GM23338 (cell line): ENCODE data around the gene BCAR3. TPM values are rescaled to one million over a fixed set of nuclear protein-coding genes. Genes with fewer than 3 reads are reported as not detected.

Source experiments
- ATAC-seq: fragments of 200-7000 bp; cut with Tn5 transposase; 3 replicates; pipeline ENCODE4 v1.9.1; 2020
- DNase-seq: peaks from one replicate; pipeline ENCODE4 v3.0.0-alpha.2; 2015; ENCODE audit warnings: low spot score
- H2AFZ ChIP-seq: fragments of 200-600 bp; sonication (generic); 2 replicates; pipeline ENCODE4 v1.8.0; 2016; ENCODE audit warnings: antibody characterized with exemption, mild to moderate bottlenecking, moderate library complexity
- H3F3A ChIP-seq: fragments of 200-600 bp; sonication (generic); replicated peaks from 2 replicates; pipeline ENCODE4 v1.8.0; 2017; ENCODE audit warnings: antibody characterized with exemption, mixed run types, low read depth
- H3K27ac ChIP-seq: fragments of 200-600 bp; sonication (generic); 2 replicates; pipeline ENCODE4 v1.6.1; 2016; ENCODE audit warnings: low read depth
- H3K27me3 ChIP-seq: fragments of 200-600 bp; sonication (generic); 2 replicates; pipeline ENCODE4 v1.8.0; 2016; ENCODE audit warnings: mild to moderate bottlenecking, mixed run types, moderate library complexity; ENCODE audit not compliant: insufficient read depth
- H3K36me3 ChIP-seq: fragments of 200-600 bp; sonication (generic); 2 replicates; pipeline ENCODE4 v1.8.0; 2016; ENCODE audit warnings: mild to moderate bottlenecking; ENCODE audit not compliant: insufficient read depth
- H3K4me1 ChIP-seq: fragments of 200-600 bp; sonication (generic); 2 replicates; pipeline ENCODE4 v1.8.0; 2016; ENCODE audit warnings: mild to moderate bottlenecking, moderate library complexity; ENCODE audit not compliant: insufficient read depth
- H3K4me2 ChIP-seq: fragments of 200-600 bp; sonication (generic); 2 replicates; pipeline ENCODE4 v1.7.1; 2017; ENCODE audit warnings: mixed run types
- H3K4me3 ChIP-seq: fragments of 200-600 bp; sonication (generic); 2 replicates; pipeline ENCODE4 v1.6.1; 2016; ENCODE audit warnings: mixed run types
- H3K79me2 ChIP-seq: fragments of 200-600 bp; sonication (generic); replicated peaks from 2 replicates; pipeline ENCODE4 v1.8.0; 2017; ENCODE audit warnings: mild to moderate bottlenecking; ENCODE audit not compliant: insufficient read depth
- H3K9me2 ChIP-seq: fragments of 200-600 bp; sonication (generic); 2 replicates; pipeline ENCODE4 v1.8.0; 2017; ENCODE audit not compliant: insufficient read depth
- H4K20me1 ChIP-seq: fragments of 200-600 bp; sonication (generic); replicated peaks from 2 replicates; pipeline ENCODE4 v1.8.0; 2017; ENCODE audit warnings: mild to moderate bottlenecking; ENCODE audit not compliant: insufficient read depth
- H3K27ac Mint-ChIP-seq: 2 replicates; pipeline ENCODE4 v1.8.0; 2020; ENCODE audit warnings: inconsistent platforms, mild to moderate bottlenecking, moderate library complexity, mixed read lengths
- H3K27me3 Mint-ChIP-seq: 3 replicates; pipeline ENCODE4 v1.8.0; 2022; ENCODE audit warnings: low read depth, mild to moderate bottlenecking, moderate library complexity, mixed read lengths, inconsistent platforms; ENCODE audit not compliant: insufficient read depth, poor library complexity
- H3K36me3 Mint-ChIP-seq: 3 replicates; pipeline ENCODE4 v1.8.0; 2021; ENCODE audit warnings: low read depth, mild to moderate bottlenecking, inconsistent platforms, moderate library complexity, mixed read lengths
- H3K4me1 Mint-ChIP-seq: 3 replicates; pipeline ENCODE4 v1.8.0; 2020; ENCODE audit warnings: mild to moderate bottlenecking, inconsistent platforms, mixed read lengths
- H3K4me3 Mint-ChIP-seq: 3 replicates; pipeline ENCODE4 v1.8.0; 2021; ENCODE audit warnings: moderate library complexity, mild to moderate bottlenecking, inconsistent platforms, mixed read lengths
- H3K9me3 Mint-ChIP-seq: 3 replicates; pipeline ENCODE4 v1.8.0; 2020; ENCODE audit warnings: moderate library complexity, mild to moderate bottlenecking, inconsistent platforms, mixed read lengths
- CREB1 ChIP-seq: fragments of 250-450 bp; sonication (Bioruptor Pico); IDR thresholded peaks from 2 replicates; pipeline ENCODE4 v1.5.0; 2020; ENCODE audit warnings: low read depth, mild to moderate bottlenecking, moderate library complexity
- EZH2 ChIP-seq: fragments of 200-600 bp; sonication (generic); IDR thresholded peaks from one replicate; pipeline ENCODE4 v1.8.0; 2017; ENCODE audit warnings: antibody characterized with exemption, mild to moderate bottlenecking, low read depth; ENCODE audit not compliant: unreplicated experiment
- EZH2phosphoT487 ChIP-seq: fragments of 200-600 bp; sonication (generic); IDR thresholded peaks from one replicate; pipeline ENCODE4 v1.8.1; 2018; ENCODE audit warnings: antibody characterized with exemption; ENCODE audit not compliant: unreplicated experiment
- JUNB ChIP-seq: IDR thresholded peaks from one replicate; pipeline ENCODE4 v1.6.1; 2016; ENCODE audit warnings: antibody characterized with exemption; ENCODE audit not compliant: unreplicated experiment
- NANOG ChIP-seq: IDR thresholded peaks from 2 replicates; pipeline ENCODE4 v1.6.1; 2016; ENCODE audit warnings: antibody characterized with exemption, borderline replicate concordance
- POLR2AphosphoS5 ChIP-seq: IDR thresholded peaks from 2 replicates; pipeline ENCODE4 v1.6.1; 2016; ENCODE audit warnings: antibody characterized with exemption, low read depth
- REST ChIP-seq: IDR thresholded peaks from one replicate; pipeline ENCODE4 v1.6.1; 2018; ENCODE audit warnings: antibody characterized with exemption; ENCODE audit not compliant: unreplicated experiment
- STAT1 ChIP-seq: IDR thresholded peaks from one replicate; pipeline ENCODE4 v1.6.1; 2016; ENCODE audit warnings: antibody characterized with exemption; ENCODE audit not compliant: unreplicated experiment
- ZNF114 ChIP-seq: fragments of 250-450 bp; sonication (Bioruptor Pico); IDR thresholded peaks from 2 replicates; pipeline ENCODE4 v1.5.0; 2020; ENCODE audit warnings: mild to moderate bottlenecking, moderate library complexity
- ZNF331 ChIP-seq: fragments of 250-450 bp; sonication (Bioruptor Pico); IDR thresholded peaks from 2 replicates; pipeline ENCODE4 v1.5.0; 2020; ENCODE audit warnings: low read depth, mild to moderate bottlenecking, moderate library complexity
- polyA plus RNA-seq: library from polyadenylated mRNA; unstranded; fragments of >200 nt; fragmentation: Nextera tagmentation; extraction: Ambion mirVana; gene quantifications from 2 replicates; pipeline ENCODE4 v1.2.1, GENCODE V29; 2016
- total RNA-seq: library from RNA; depleted of rRNA; stranded (reverse); fragments of >200 nt; shearing (Covaris generic); gene quantifications from 2 replicates; pipeline ENCODE4 v1.2.3, GENCODE V29; 2014
- TF ChIP-seq, protein P1 (sequence below): IDR thresholded peaks from 2 replicates; pipeline ENCODE4 v1.6.1; 2016; ENCODE audit warnings: antibody characterized with exemption
- TF ChIP-seq, protein P2 (sequence below), 2 experiments: fragments of 200-600 bp in 1 of 2; sonication (generic) in 1 of 2; conservative IDR thresholded peaks; 2 replicates each; pipeline versions ENCODE4 v1.5.1 to v1.6.1; 2016 to 2017; ENCODE audit warnings: antibody characterized with exemption in 2 of 2, low read depth in 2 of 2, mild to moderate bottlenecking in 2 of 2, moderate library complexity in 1 of 2

The BCAR3 gene
- total and polyA plus RNA-seq, 2 experiments from 2014 or later: 5.5 to 9.7 TPM

DNA sequence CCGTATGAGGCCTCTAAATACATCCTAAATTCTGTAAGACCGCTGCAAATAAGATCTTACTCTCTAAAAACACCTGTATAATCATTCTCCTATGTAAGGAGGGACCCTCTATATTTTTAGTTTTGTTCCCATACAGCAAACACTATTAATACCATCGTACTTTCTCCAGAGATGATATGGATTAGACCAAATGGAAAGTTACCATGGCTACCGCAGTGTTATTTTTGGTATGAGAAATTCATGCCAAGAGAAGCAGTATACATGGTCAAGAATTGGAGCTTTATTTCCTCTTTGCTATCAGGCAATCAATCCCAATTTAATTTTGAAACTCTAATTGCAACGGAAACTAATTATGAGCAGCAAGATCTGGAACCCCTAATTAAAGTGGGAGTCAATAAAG is 70.0 kb downstream of the BCAR3 start:
- no peak overlapping the region for H2AFZ ChIP-seq
- H3K27ac Mint-ChIP-seq: no peak overlapping the region
- H3K36me3 Mint-ChIP-seq: no peaks in the 10 kb centered on the region; the same call in 2 of the 3 replicates
- H3K4me1 Mint-ChIP-seq: peaks cover 46% of the 10 kb centered on the region
- H3K27me3 Mint-ChIP-seq: peaks cover 9% of the 10 kb centered on the region
- no peak overlapping the region for H3K4me3 ChIP-seq
- H3F3A ChIP-seq: no peaks in the 10 kb centered on the region
- no peak overlapping the region for H3K4me3 Mint-ChIP-seq
- H3K27me3 ChIP-seq: no peaks in the 10 kb centered on the region
- ATAC-seq (no peak), DNase-seq (no peak)
- H3K4me1 ChIP-seq: peaks cover 17% of the 10 kb centered on the region
- H3K4me2 ChIP-seq: no peak overlapping the region
- no peak overlapping the region for H3K27ac ChIP-seq
- H4K20me1 ChIP-seq: no peaks in the 10 kb centered on the region
- H3K9me2 ChIP-seq: no peaks in the 10 kb centered on the region
- H3K9me3 Mint-ChIP-seq: no peaks in the 10 kb centered on the region
- no peaks in the 10 kb centered on the region for H3K36me3 ChIP-seq
- TF ChIP-seq JUNB (no peak), CREB1 (CRISPR knock-in tag) (no peak), EZH2 (no peak), ZNF331 (no peak), EZH2phosphoT487 (no peak), NANOG (no peak), ZNF114 (CRISPR knock-in tag) (no peak), STAT1 (no peak), POLR2AphosphoS5 (no peak)
- TF ChIP-seq, protein P1, sequence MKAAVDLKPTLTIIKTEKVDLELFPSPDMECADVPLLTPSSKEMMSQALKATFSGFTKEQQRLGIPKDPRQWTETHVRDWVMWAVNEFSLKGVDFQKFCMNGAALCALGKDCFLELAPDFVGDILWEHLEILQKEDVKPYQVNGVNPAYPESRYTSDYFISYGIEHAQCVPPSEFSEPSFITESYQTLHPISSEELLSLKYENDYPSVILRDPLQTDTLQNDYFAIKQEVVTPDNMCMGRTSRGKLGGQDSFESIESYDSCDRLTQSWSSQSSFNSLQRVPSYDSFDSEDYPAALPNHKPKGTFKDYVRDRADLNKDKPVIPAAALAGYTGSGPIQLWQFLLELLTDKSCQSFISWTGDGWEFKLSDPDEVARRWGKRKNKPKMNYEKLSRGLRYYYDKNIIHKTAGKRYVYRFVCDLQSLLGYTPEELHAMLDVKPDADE: no peak
- TF ChIP-seq, protein P2, sequence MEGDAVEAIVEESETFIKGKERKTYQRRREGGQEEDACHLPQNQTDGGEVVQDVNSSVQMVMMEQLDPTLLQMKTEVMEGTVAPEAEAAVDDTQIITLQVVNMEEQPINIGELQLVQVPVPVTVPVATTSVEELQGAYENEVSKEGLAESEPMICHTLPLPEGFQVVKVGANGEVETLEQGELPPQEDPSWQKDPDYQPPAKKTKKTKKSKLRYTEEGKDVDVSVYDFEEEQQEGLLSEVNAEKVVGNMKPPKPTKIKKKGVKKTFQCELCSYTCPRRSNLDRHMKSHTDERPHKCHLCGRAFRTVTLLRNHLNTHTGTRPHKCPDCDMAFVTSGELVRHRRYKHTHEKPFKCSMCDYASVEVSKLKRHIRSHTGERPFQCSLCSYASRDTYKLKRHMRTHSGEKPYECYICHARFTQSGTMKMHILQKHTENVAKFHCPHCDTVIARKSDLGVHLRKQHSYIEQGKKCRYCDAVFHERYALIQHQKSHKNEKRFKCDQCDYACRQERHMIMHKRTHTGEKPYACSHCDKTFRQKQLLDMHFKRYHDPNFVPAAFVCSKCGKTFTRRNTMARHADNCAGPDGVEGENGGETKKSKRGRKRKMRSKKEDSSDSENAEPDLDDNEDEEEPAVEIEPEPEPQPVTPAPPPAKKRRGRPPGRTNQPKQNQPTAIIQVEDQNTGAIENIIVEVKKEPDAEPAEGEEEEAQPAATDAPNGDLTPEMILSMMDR (conservative IDR thresholded peaks at IDR 0.05; ENCODE audit: low read depth in 2 of 2): no peak
- no peaks in the 10 kb centered on the region; the same call in 1 of the 2 replicates for H3K79me2 ChIP-seq

GRCh38 chr1:93609536-93609935 is 72.1 kb downstream of the BCAR3 start:
- no peaks in the 10 kb centered on the region; the same call in none of the 2 replicates for H3K4me1 ChIP-seq
- no peak overlapping the region for H3K27ac Mint-ChIP-seq
- TF ChIP-seq REST: no peak
- no peak for TF ChIP-seq EZH2
- no peak for TF ChIP-seq NANOG

More at GRCh38 chr1:93609536-93609935, 72.1 kb downstream of the BCAR3 start:
- H3K4me3 ChIP-seq: no peak overlapping the region
- peaks cover 24% of the 10 kb centered on the region for H3K4me1 Mint-ChIP-seq
- H2AFZ ChIP-seq: no peak overlapping the region
- H3K27me3 ChIP-seq: no peaks in the 10 kb centered on the region
- no peak for DNase-seq
- no peaks in the 10 kb centered on the region; the same call in 1 of the 2 replicates for H3K79me2 ChIP-seq
- H3K9me2 ChIP-seq: no peaks in the 10 kb centered on the region
- ATAC-seq: peak; percentile 61
- no peaks in the 10 kb centered on the region for H3K36me3 ChIP-seq
- no peaks in the 10 kb centered on the region for H4K20me1 ChIP-seq
- H3K27ac ChIP-seq: no peak overlapping the region
- no peak overlapping the region for H3K4me2 ChIP-seq
- no peak overlapping the region for H3K4me3 Mint-ChIP-seq
- H3K9me3 Mint-ChIP-seq: no peaks in the 10 kb centered on the region
- peaks cover 1% of the 10 kb centered on the region for H3K27me3 Mint-ChIP-seq
- no peaks in the 10 kb centered on the region; the same call in 2 of the 3 replicates for H3K36me3 Mint-ChIP-seq
- no peaks in the 10 kb centered on the region for H3F3A ChIP-seq
